ENCODE measurements around the gene NRDC. TPM values are rescaled to one million over a fixed set of nuclear protein-coding genes. Genes with fewer than 3 reads are reported as not detected.

NRDC gene
- total RNA-seq, 1 donor from 2014 or later: 141 TPM

DNA sequence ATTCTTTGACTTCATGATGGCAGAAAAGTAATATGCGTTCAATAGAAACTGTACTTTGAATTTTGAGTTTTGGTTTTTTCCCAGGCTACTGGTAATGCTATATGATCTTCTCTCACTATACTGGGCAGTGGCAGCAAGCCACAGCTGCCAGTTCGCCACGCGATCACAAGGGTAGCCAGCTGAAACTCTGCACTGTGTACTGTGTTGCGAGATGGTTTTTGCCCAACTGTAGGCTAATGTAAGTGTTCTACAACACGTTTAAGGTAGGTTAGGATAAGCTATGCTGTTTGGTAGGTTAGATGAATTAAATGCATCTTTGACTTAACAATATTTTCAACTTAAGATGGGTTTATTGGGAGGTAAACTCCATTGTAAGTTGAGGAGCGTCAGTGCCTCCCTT is 123.1 kb downstream of the NRDC start:
- Histone ChIP-seq H3F3A (ENCODE audit: low read depth) (no peaks in the 10 kb centered on the region), H3K4me2 (no peak overlapping the region), H3K9me3 (ENCODE audit: low read depth) (no peaks in the 10 kb centered on the region), H3K4me3 (no peak overlapping the region), H3K79me2 (ENCODE audit: low read depth) (no peaks in the 10 kb centered on the region), H3K36me3 (no peaks in the 10 kb centered on the region), H3K27me3 (no peaks in the 10 kb centered on the region), H3K9ac (no peak overlapping the region), H4K20me1 (ENCODE audit: low read depth) (no peaks in the 10 kb centered on the region), H3K27ac (no peak overlapping the region), H2AFZ (replicated peaks) (no peak overlapping the region), H3K4me1 (no peaks in the 10 kb centered on the region)
- TF ChIP-seq CTCF (IDR thresholded peaks at IDR 0.05) (no peak), EZH2 (IDR thresholded peaks at IDR 0.05) (no peak), EZH2phosphoT487 (IDR thresholded peaks at IDR 0.05) (no peak)
- Mint-ChIP-seq H3K4me1 (no peaks in the 10 kb centered on the region), H3K27me3 (ENCODE audit: insufficient read depth, low read depth) (no peaks in the 10 kb centered on the region), H3K9me3 (no peaks in the 10 kb centered on the region), H3K36me3 (peaks cover 23% of the 10 kb centered on the region), H3K4me3 (no peak overlapping the region), H3K27ac (no peak overlapping the region)
- no peak for DNase-seq (ENCODE audit: low spot score)

- no peak for DNase-seq (ENCODE audit: low spot score)
- Mint-ChIP-seq H3K27ac (no peak overlapping the region), H3K4me1 (no peaks in the 10 kb centered on the region), H3K27me3 (ENCODE audit: insufficient read depth, low read depth) (no peaks in the 10 kb centered on the region), H3K36me3 (peaks cover 23% of the 10 kb centered on the region), H3K9me3 (no peaks in the 10 kb centered on the region), H3K4me3 (no peak overlapping the region)
- Histone ChIP-seq H3K4me1 (no peaks in the 10 kb centered on the region), H3K9me3 (ENCODE audit: low read depth) (no peaks in the 10 kb centered on the region), H3K27me3 (no peaks in the 10 kb centered on the region), H3K36me3 (no peaks in the 10 kb centered on the region), H3K4me3 (no peak overlapping the region), H3K9ac (no peak overlapping the region), H4K20me1 (ENCODE audit: low read depth) (no peaks in the 10 kb centered on the region), H3K27ac (no peak overlapping the region), H3K79me2 (ENCODE audit: low read depth) (no peaks in the 10 kb centered on the region), H3K4me2 (no peak overlapping the region), H2AFZ (replicated peaks) (no peak overlapping the region), H3F3A (ENCODE audit: low read depth) (no peaks in the 10 kb centered on the region)
- no peak for TF ChIP-seq EZH2phosphoT487 (IDR thresholded peaks at IDR 0.05)
- TF ChIP-seq CTCF (IDR thresholded peaks at IDR 0.05): no peak
- no peak for TF ChIP-seq EZH2 (IDR thresholded peaks at IDR 0.05)
Observed at GRCh38 chr1:51754666-51755065, 123.9 kb downstream of the NRDC start.

- Histone ChIP-seq H3K27ac (no peak overlapping the region), H3K36me3 (no peaks in the 10 kb centered on the region), H2AFZ (replicated peaks) (no peak overlapping the region), H3K27me3 (no peaks in the 10 kb centered on the region), H3K4me1 (no peaks in the 10 kb centered on the region), H3K4me3 (no peak overlapping the region), H4K20me1 (ENCODE audit: low read depth) (no peaks in the 10 kb centered on the region), H3K4me2 (no peak overlapping the region), H3F3A (ENCODE audit: low read depth) (no peaks in the 10 kb centered on the region), H3K9me3 (ENCODE audit: low read depth) (no peaks in the 10 kb centered on the region), H3K9ac (no peak overlapping the region), H3K79me2 (ENCODE audit: low read depth) (no peaks in the 10 kb centered on the region)
- H3K27ac Mint-ChIP-seq: no peak overlapping the region
- H3K4me1 Mint-ChIP-seq: no peaks in the 10 kb centered on the region
- no peak for DNase-seq (ENCODE audit: low spot score)
- no peaks in the 10 kb centered on the region for H3K27me3 Mint-ChIP-seq (ENCODE audit: insufficient read depth, low read depth)
- no peak overlapping the region for H3K4me3 Mint-ChIP-seq
- H3K36me3 Mint-ChIP-seq: peaks cover 25% of the 10 kb centered on the region
- H3K9me3 Mint-ChIP-seq: no peaks in the 10 kb centered on the region
- TF ChIP-seq EZH2phosphoT487 (IDR thresholded peaks at IDR 0.05): no peak
- no peak for TF ChIP-seq EZH2 (IDR thresholded peaks at IDR 0.05)
- no peak for TF ChIP-seq CTCF (IDR thresholded peaks at IDR 0.05)
Observed at GRCh38 chr1:51753969-51754368, 124.6 kb downstream of the NRDC start.
